CD14-positive monocyte (primary cell): ENCODE results near the gene PPP1R8. TPM values are rescaled to one million over a fixed set of nuclear protein-coding genes. Genes with fewer than 3 reads are reported as not detected.

Experiments used
- DNase-seq, 3 donors: peaks; one replicate each; pipeline ENCODE4 v3.0.0-alpha.2; 2011 to 2022
- H2AFZ ChIP-seq: 2 replicates; pipeline ENCODE4 v1.6.0; 2012; ENCODE audit warnings: mild to moderate bottlenecking, low read depth, low read length, inconsistent platforms; ENCODE audit not compliant: insufficient read depth, poor library complexity, severe bottlenecking
- H3K27ac ChIP-seq, 2 donors: 1 replicate in 1 of 2; 2 replicates in 1 of 2; pipeline ENCODE4 v1.5.1; 2012 to 2013; ENCODE audit warnings: low read length in 2 of 2, control low read depth in 1 of 2, inconsistent platforms in 1 of 2, low read depth in 1 of 2, mild to moderate bottlenecking in 1 of 2
- H3K27me3 ChIP-seq, 2 donors: one replicate each; pipeline versions ENCODE4 v1.6.0 to v1.6.1; 2011 to 2013; ENCODE audit warnings: low read length in 2 of 2; ENCODE audit not compliant: control insufficient read depth in 2 of 2, insufficient read depth in 2 of 2
- H3K36me3 ChIP-seq, 2 donors: replicated peaks in 1 of 2; 1 replicate in 1 of 2; 2 replicates in 1 of 2; pipeline versions ENCODE4 v1.5.1 to v1.6.1; 2012 to 2013; ENCODE audit warnings: low read length in 2 of 2, control low read depth in 1 of 2, inconsistent platforms in 1 of 2, mild to moderate bottlenecking in 1 of 2; ENCODE audit not compliant: insufficient read depth in 2 of 2, control insufficient read depth in 1 of 2
- H3K4me1 ChIP-seq, 2 donors: 1 replicate in 1 of 2; 2 replicates in 1 of 2; pipeline versions ENCODE4 v1.5.1 to v1.6.1; 2012 to 2013; ENCODE audit warnings: low read length in 2 of 2, control low read depth in 1 of 2, inconsistent platforms in 1 of 2, mild to moderate bottlenecking in 1 of 2, moderate library complexity in 1 of 2; ENCODE audit not compliant: insufficient read depth in 2 of 2, control insufficient read depth in 1 of 2
- H3K4me2 ChIP-seq: replicated peaks from 2 replicates; pipeline ENCODE3; 2012; ENCODE audit warnings: low read length, moderate library complexity, mild to moderate bottlenecking; ENCODE audit not compliant: poor library complexity, severe bottlenecking; ENCODE audit errors: extremely low read depth
- H3K4me3 ChIP-seq, 3 experiments: fragments of 200-600 bp in 1 of 3; sonication (generic) in 1 of 3; replicated peaks in 1 of 3; 1 replicate in 2 of 3; 2 replicates in 1 of 3; pipeline ENCODE4 v1.5.1; 2011 to 2013; ENCODE audit warnings: low read length in 3 of 3, mild to moderate bottlenecking in 3 of 3, control low read depth in 2 of 3, low read depth in 2 of 3, inconsistent platforms in 1 of 3, moderate library complexity in 1 of 3
- H3K79me2 ChIP-seq: 2 replicates; pipeline ENCODE4 v1.6.0; 2012; ENCODE audit warnings: mild to moderate bottlenecking, control low read depth, inconsistent platforms, low read length, moderate library complexity; ENCODE audit not compliant: insufficient read depth
- H3K9ac ChIP-seq: 2 replicates; pipeline ENCODE4 v1.6.0; 2017; ENCODE audit warnings: low read length, mild to moderate bottlenecking; ENCODE audit not compliant: insufficient read depth, poor library complexity, severe bottlenecking
- H3K9me3 ChIP-seq, 2 donors: replicated peaks in 1 of 2; 1 replicate in 1 of 2; 2 replicates in 1 of 2; pipeline versions ENCODE4 v1.5.1 to v1.6.1; 2012 to 2013; ENCODE audit warnings: low read length in 2 of 2, control low read depth in 1 of 2; ENCODE audit not compliant: control insufficient read depth in 1 of 2, insufficient read depth in 1 of 2
- H4K20me1 ChIP-seq: 2 replicates; pipeline ENCODE4 v1.6.0; 2012; ENCODE audit warnings: mild to moderate bottlenecking, low read length, control low read depth, moderate library complexity; ENCODE audit not compliant: insufficient read depth
- H3K27ac Mint-ChIP-seq, 7 donors: one replicate each; pipeline ENCODE4 v1.8.0; 2020; ENCODE audit warnings: mild to moderate bottlenecking in 7 of 7, mixed read lengths in 7 of 7, moderate library complexity in 6 of 7, inconsistent platforms in 2 of 7
- H3K27me3 Mint-ChIP-seq, 3 donors: one replicate each; pipeline ENCODE4 v1.8.0; 2021 to 2022; ENCODE audit warnings: low read depth in 3 of 3, mild to moderate bottlenecking in 3 of 3, mixed read lengths in 3 of 3, moderate library complexity in 3 of 3, inconsistent platforms in 1 of 3
- H3K36me3 Mint-ChIP-seq, 2 donors: one replicate each; pipeline ENCODE4 v1.8.0; 2020; ENCODE audit warnings: mixed read lengths in 2 of 2, inconsistent platforms in 1 of 2, mild to moderate bottlenecking in 1 of 2
- H3K4me1 Mint-ChIP-seq: one replicate; pipeline ENCODE4 v1.8.0; 2020; ENCODE audit warnings: mild to moderate bottlenecking, mixed read lengths
- H3K4me3 Mint-ChIP-seq, 2 donors: one replicate each; pipeline ENCODE4 v1.8.0; 2020; ENCODE audit warnings: mild to moderate bottlenecking in 2 of 2, mixed read lengths in 2 of 2, moderate library complexity in 1 of 2
- H3K9me3 Mint-ChIP-seq, 7 donors: one replicate each; pipeline ENCODE4 v1.8.0; 2020 to 2022; ENCODE audit warnings: mixed read lengths in 7 of 7, mild to moderate bottlenecking in 6 of 7, moderate library complexity in 6 of 7, inconsistent platforms in 2 of 7
- CTCF ChIP-seq: fragments of 200-600 bp; IDR thresholded peaks from one replicate; pipeline ENCODE4 v1.8.0; 2022; ENCODE audit warnings: antibody characterized with exemption, mild to moderate bottlenecking
- WGBS: methylation state at CpG from one replicate; pipeline ENCODE4 v1.1.5; 2013; ENCODE audit warnings: missing lambda C conversion rate; ENCODE audit not compliant: insufficient coverage; 5-methylcytosine and 5-hydroxymethylcytosine counted together
- intact Hi-C, 2 donors: fragments of 100-400 bp; cut with micrococcal nuclease; formaldehyde crosslinking; loops; one replicate each; pipeline versions ENCODE4 v1.15.0 to v1.15.1; 2023
- polyA plus RNA-seq, 3 donors: library from polyadenylated mRNA; depleted of rRNA in 1 of 3; unstranded in 2 of 3; stranded (reverse) in 1 of 3; fragments of 300-500 nt in 2 of 3; fragments of >200 nt in 1 of 3; fragmentation: Illumina TruSeq in 2 of 3; gene quantifications; 1 replicate in 2 of 3; 2 replicates in 1 of 3; pipeline ENCODE4 v1.2.3, GENCODE V29; 2012 to 2021
- small RNA-seq: library from RNA; depleted of rRNA; stranded (forward); fragments of <200 nt; gene quantifications from one replicate; pipeline ENCODE3, GENCODE V24; 2012; ENCODE audit warnings: low read depth; ENCODE audit not compliant: insufficient read length

Gene PPP1R8
- polyA plus RNA-seq, 3 donors = 17.0 to 23.9 (median 21.4) TPM

- Mint-ChIP-seq H3K36me3 (peaks cover 81 to 98% of the 10 kb centered on the region in 2 donors), H3K27ac (peak overlapping the region; percentile 96 to 99 (median 99)), H3K9me3 (peaks cover 0 to 2% (median 0%) of the 10 kb centered on the region in 7 donors), H3K27me3 (no peaks in the 10 kb centered on the region), H3K4me3 (peak overlapping the region; percentile 47 to 63), H3K4me1 (peaks cover 67% of the 10 kb centered on the region)
- peak; percentile 86 to 92 (median 91) for DNase-seq
- Histone ChIP-seq H3K4me1 (peaks cover 69 to 72% of the 10 kb centered on the region in 2 donors), H3K36me3 (peaks cover 73 to 83% of the 10 kb centered on the region in 2 donors), H3K79me2 (peaks cover 83% of the 10 kb centered on the region), H3K4me3 (peak overlapping the region in 1 of 3 experiments; percentile 45), H3K9me3 (no peaks in the 10 kb centered on the region), H3K9ac (peak overlapping the region; percentile 34), H3K4me2 (peak overlapping the region; percentile 47), H3K27ac (peak overlapping the region; percentile 91 to 99), H4K20me1 (no peaks in the 10 kb centered on the region), H3K27me3 (no peaks in the 10 kb centered on the region), H2AFZ (no peak overlapping the region)
- peak; percentile 63 for TF ChIP-seq CTCF
- WGBS = 0% methylated on average over 1 of the region's 7 CpGs
- intact Hi-C loops = loop anchor here in 1 of 2 donors (2.0 kb wide), 1 partner anchor 17 kb away; no protein-coding TSS in a partner anchor
Measured at GRCh38 chr1:27891196-27891889, 60.8 kb downstream of the PPP1R8 start.

GRCh38 chr1:27894521-27894920 lies 63.9 kb downstream of the PPP1R8 start:
- Histone ChIP-seq H3K27ac (peak overlapping the region in 1 of 2 donors; percentile 91), H4K20me1 (no peaks in the 10 kb centered on the region), H3K9me3 (no peaks in the 10 kb centered on the region), H3K4me3 (no peak overlapping the region), H3K4me2 (no peak overlapping the region), H2AFZ (no peak overlapping the region), H3K79me2 (peaks cover 82% of the 10 kb centered on the region), H3K36me3 (peaks cover 62 to 81% of the 10 kb centered on the region in 2 donors), H3K27me3 (no peaks in the 10 kb centered on the region), H3K4me1 (peaks cover 37 to 40% of the 10 kb centered on the region in 2 donors), H3K9ac (no peak overlapping the region)
- Mint-ChIP-seq H3K4me1 (peaks cover 43% of the 10 kb centered on the region), H3K4me3 (no peak overlapping the region), H3K27ac (peak overlapping the region; percentile 64 to 92 (median 80)), H3K27me3 (no peaks in the 10 kb centered on the region), H3K36me3 (peaks cover 66 to 83% of the 10 kb centered on the region in 2 donors), H3K9me3 (peaks cover 0 to 2% (median 0%) of the 10 kb centered on the region in 7 donors)
- no peak for DNase-seq
- intact Hi-C loops = no loop called here
- 78% methylated on average over 2 of the region's 3 CpGs for WGBS
- no peak for TF ChIP-seq CTCF

Small RNA genes within 50 kb of the gene (small RNA-seq; reads per million reads assigned to genes)
- gene RNU6-1245P = not detected
- 741 reads per million, percentile 99 among the genes with 10 or more reads in this experiment for gene SCARNA1

Other genes starting within 250 kb of the PPP1R8 start
- gene AHDC1, start 226.6 kb upstream of the PPP1R8 start, polyA plus RNA-seq = 1 to 10 TPM in 1 of 3 donors, under 1 TPM in 2; 0.16 to 3.3 (median 0.30) TPM
- gene FGR, start 195.6 kb upstream of the PPP1R8 start, polyA plus RNA-seq = 1,000 to 10,000 TPM in 1 of 3 donors, 100 to 1,000 TPM in 2; 371 to 1,340 (median 571) TPM
- gene IFI6, start 158.6 kb upstream of the PPP1R8 start, polyA plus RNA-seq = 100 to 1,000 TPM in 2 of 3 donors, 10 to 100 TPM in 1; 69.9 to 276 (median 276) TPM
- gene FAM76A, start 104.8 kb upstream of the PPP1R8 start, polyA plus RNA-seq = 10 to 100 TPM in 2 of 3 donors, 1 to 10 TPM in 1; 9.1 to 10.9 (median 10.3) TPM
- 10 to 100 TPM; 29.4 to 49.4 (median 36.2) TPM for gene STX12, start 57.6 kb upstream of the PPP1R8 start, polyA plus RNA-seq
- 100 to 1,000 TPM; 306 to 618 (median 344) TPM for gene THEMIS2, start 41.8 kb downstream of the PPP1R8 start, polyA plus RNA-seq
- 100 to 1,000 TPM in 1 of 3 donors, 10 to 100 TPM in 2; 40.7 to 106 (median 67.3) TPM for gene RPA2, start 83.8 kb downstream of the PPP1R8 start, polyA plus RNA-seq
- gene SMPDL3B, start 104.2 kb downstream of the PPP1R8 start, polyA plus RNA-seq = under 1 TPM in 2 of 3 donors, not detected in 1; 0.13 to 0.21 TPM
- gene XKR8, start 129.2 kb downstream of the PPP1R8 start, polyA plus RNA-seq = 10 to 100 TPM; 12.3 to 36.7 (median 25.9) TPM